ENCODE measurements around the gene KRT75.

Gene KRT75

DNA sequence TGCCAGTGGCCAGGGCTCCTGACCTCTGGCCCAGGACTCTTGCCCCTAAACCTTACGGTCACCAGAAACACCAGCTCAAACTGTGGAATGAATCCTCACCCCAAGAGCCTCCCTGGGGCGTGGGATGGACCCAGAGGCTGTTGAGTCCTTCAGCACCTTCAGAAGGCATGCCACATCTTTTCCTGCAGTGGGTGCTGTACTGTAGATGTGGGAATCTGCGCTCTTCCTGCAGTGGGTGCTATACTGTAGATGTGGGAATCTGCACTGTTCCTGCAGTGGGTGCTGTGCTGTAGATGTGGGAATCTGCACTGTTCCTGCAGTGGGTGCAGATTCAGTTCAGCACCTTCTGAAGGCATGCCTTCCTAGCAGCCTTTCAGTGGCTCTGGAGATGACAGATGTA is 29.2 kb downstream of the KRT75 start:
- Histone ChIP-seq H3K4me1 (ENCODE audit: low read length) (no peaks in the 10 kb centered on the region), H3K9ac (ENCODE audit: low read length) (no peak overlapping the region), H2AFZ (ENCODE audit: low read depth, low read length) (no peak overlapping the region), H4K20me1 (ENCODE audit: insufficient read depth, low read length) (no peaks in the 10 kb centered on the region), H3K4me3 (ENCODE audit: low read length) (no peak overlapping the region), H3K36me3 (replicated peaks; ENCODE audit: low read depth, low read length) (no peaks in the 10 kb centered on the region), H3K79me2 (ENCODE audit: low read length) (no peaks in the 10 kb centered on the region), H3K4me2 (ENCODE audit: low read length) (no peak overlapping the region), H3K27ac (ENCODE audit: low read length) (no peak overlapping the region), H3K27me3 (ENCODE audit: low read depth, low read length) (0 out of 2 replicates have a peak, but pooled peaks cover 4% of the 10 kb centered on the region), H3K9me3 (ENCODE audit: insufficient read depth, low read length) (no peaks in the 10 kb centered on the region)
- no peak for TF ChIP-seq EZH2phosphoT487 (IDR thresholded peaks at IDR 0.05; ENCODE audit: low read depth)
- TF ChIP-seq CTCF (IDR thresholded peaks at IDR 0.05; ENCODE audit: low read depth, low read length) = no peak

DNA sequence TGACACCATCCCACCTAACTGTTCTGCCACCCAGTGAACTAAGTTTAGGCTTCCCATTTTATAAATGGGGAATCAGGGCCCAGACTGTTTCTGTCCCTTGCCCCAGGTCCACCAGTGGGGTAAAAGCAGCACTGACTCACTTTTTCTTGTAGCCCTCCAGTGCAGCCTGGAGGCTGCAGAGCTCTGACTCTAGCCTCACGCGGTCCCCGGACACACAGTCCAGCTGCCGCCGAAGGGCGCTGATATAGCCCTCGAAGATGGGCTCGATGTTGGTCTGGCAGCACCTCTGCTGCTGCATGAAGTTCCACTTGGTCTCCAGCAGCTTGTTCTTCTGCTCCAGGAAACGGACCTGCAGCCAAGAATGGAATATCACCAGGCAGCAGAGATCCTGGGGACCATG is 30.6 kb downstream of the KRT75 start:
- Histone ChIP-seq H3K27me3 (ENCODE audit: low read depth, low read length) (0 out of 2 replicates have a peak, but pooled peaks cover 4% of the 10 kb centered on the region), H3K9ac (ENCODE audit: low read length) (no peak overlapping the region), H3K9me3 (ENCODE audit: insufficient read depth, low read length) (no peaks in the 10 kb centered on the region), H2AFZ (ENCODE audit: low read depth, low read length) (no peak overlapping the region), H3K27ac (ENCODE audit: low read length) (no peak overlapping the region), H3K4me1 (ENCODE audit: low read length) (no peaks in the 10 kb centered on the region), H4K20me1 (ENCODE audit: insufficient read depth, low read length) (no peaks in the 10 kb centered on the region), H3K4me2 (ENCODE audit: low read length) (no peak overlapping the region), H3K36me3 (replicated peaks; ENCODE audit: low read depth, low read length) (no peaks in the 10 kb centered on the region), H3K79me2 (ENCODE audit: low read length) (no peaks in the 10 kb centered on the region), H3K4me3 (ENCODE audit: low read length) (no peak overlapping the region)
- no peak for TF ChIP-seq EZH2phosphoT487 (IDR thresholded peaks at IDR 0.05; ENCODE audit: low read depth)
- no peak for TF ChIP-seq CTCF (IDR thresholded peaks at IDR 0.05; ENCODE audit: low read depth, low read length)

DNA sequence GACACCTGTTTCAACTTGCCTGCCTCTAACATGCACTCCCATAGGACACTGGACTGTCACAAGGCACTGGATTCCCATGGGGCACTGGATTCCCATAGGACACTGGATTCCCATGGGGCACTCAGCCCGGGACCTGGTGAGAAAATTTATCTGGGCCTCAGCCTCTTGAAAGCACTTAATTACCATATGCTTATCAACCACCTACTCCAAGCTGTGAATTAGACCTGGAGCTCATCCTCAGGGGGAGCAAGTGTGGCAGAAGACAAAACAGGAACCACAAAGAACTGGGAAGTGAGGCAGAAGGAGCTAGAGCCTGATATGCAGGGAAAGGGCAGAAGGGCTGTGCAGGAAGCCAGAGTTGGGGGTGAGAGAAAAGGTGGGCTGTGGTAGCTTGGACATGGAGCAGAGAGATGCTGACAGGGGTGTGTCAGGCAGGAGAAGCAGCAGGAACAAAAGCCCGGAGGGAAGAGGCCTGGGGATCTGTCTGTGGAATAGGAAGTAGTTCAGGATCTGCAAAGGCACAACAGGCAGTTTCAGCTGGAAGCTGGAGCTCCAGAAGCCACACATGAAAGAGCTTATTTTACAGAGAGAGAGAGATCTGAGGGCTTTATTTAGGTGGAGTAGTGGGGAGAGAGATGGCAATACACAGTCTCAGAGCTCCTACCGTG is 31.2 kb downstream of the KRT75 start:
- Histone ChIP-seq H3K79me2 (ENCODE audit: low read length) (no peaks in the 10 kb centered on the region), H3K36me3 (replicated peaks; ENCODE audit: low read depth, low read length) (no peaks in the 10 kb centered on the region), H3K9ac (ENCODE audit: low read length) (no peak overlapping the region), H3K4me1 (ENCODE audit: low read length) (no peaks in the 10 kb centered on the region), H3K4me2 (ENCODE audit: low read length) (no peak overlapping the region), H2AFZ (ENCODE audit: low read depth, low read length) (no peak overlapping the region), H4K20me1 (ENCODE audit: insufficient read depth, low read length) (no peaks in the 10 kb centered on the region), H3K27ac (ENCODE audit: low read length) (no peak overlapping the region), H3K9me3 (ENCODE audit: insufficient read depth, low read length) (no peaks in the 10 kb centered on the region), H3K4me3 (ENCODE audit: low read length) (no peak overlapping the region), H3K27me3 (ENCODE audit: low read depth, low read length) (0 out of 2 replicates have a peak, but pooled peaks cover 4% of the 10 kb centered on the region)
- TF ChIP-seq CTCF (IDR thresholded peaks at IDR 0.05; ENCODE audit: low read depth, low read length) (no peak), EZH2phosphoT487 (IDR thresholded peaks at IDR 0.05; ENCODE audit: low read depth) (no peak)

GRCh38 chr12:52402377-52402776 is 31.8 kb downstream of the KRT75 start:
- H3K27ac ChIP-seq (ENCODE audit: low read length) = no peak overlapping the region
- H4K20me1 ChIP-seq (ENCODE audit: insufficient read depth, low read length) = no peaks in the 10 kb centered on the region
- H3K36me3 ChIP-seq (replicated peaks; ENCODE audit: low read depth, low read length) = no peaks in the 10 kb centered on the region
- no peaks in the 10 kb centered on the region for H3K4me1 ChIP-seq (ENCODE audit: low read length)
- no peak for TF ChIP-seq CTCF (IDR thresholded peaks at IDR 0.05; ENCODE audit: low read depth, low read length)
- no peak for TF ChIP-seq EZH2phosphoT487 (IDR thresholded peaks at IDR 0.05; ENCODE audit: low read depth)
- H2AFZ ChIP-seq (ENCODE audit: low read depth, low read length) = no peak overlapping the region
- no peak overlapping the region for H3K4me3 ChIP-seq (ENCODE audit: low read length)
- H3K9ac ChIP-seq (ENCODE audit: low read length) = no peak overlapping the region
- no peak overlapping the region for H3K4me2 ChIP-seq (ENCODE audit: low read length)
- 0 out of 2 replicates have a peak, but pooled peaks cover 4% of the 10 kb centered on the region for H3K27me3 ChIP-seq (ENCODE audit: low read depth, low read length)
- no peaks in the 10 kb centered on the region for H3K9me3 ChIP-seq (ENCODE audit: insufficient read depth, low read length)
- no peaks in the 10 kb centered on the region for H3K79me2 ChIP-seq (ENCODE audit: low read length)

Measured in OCI-LY3 (cell line).